Activated CD4-positive, alpha-beta T cell treated with anti-CD3 and anti-CD28 coated beads, Interleukin-2, amount 50 U/mL, for 4 hours (primary cell): ENCODE measurements around the gene APBA2.

Experiments used
- DNase-seq, 2 experiments: peaks; one replicate each; pipeline ENCODE4 v3.0.0-alpha.2; 2020

APBA2 gene

DNA sequence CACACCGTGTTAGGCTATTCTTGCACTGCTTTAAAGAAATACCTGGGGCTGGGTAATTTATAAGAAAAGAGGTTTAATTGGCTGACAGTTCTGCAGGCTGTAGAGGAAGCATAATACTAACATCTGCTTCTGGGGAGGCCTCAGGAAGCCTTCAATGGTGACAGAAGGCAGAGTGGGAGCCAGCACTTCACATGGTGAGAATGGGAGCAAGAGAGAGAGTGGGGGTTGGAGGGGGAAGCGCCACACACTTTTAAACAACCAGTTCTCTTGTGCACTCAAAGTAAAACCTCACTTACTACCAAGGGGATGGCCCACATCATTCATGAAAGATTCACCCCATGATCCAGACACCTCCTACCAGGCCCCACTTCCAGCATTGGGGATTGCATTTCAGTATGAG is 181.1 kb downstream of the APBA2 start:
- DNase-seq = no peak

DNA sequence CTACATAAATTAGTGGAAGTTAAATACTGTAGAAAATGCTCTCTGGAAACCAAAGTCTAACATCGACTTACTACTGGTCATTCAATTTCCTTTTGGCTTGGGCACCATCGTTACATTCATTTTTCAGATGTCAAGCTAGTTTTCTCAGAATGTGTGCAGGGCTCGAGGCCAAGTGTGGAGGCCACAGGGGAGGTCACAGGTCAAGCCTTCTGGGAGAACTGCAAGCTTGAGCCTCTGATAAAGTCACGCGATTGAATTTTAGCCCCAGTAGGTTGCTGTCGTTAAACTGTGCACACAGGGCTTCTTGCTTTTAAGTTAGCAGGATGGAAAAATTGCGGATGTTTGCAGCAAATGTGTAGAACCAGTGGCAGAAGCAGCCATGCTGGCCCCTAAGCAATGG is 182.2 kb downstream of the APBA2 start:
- DNase-seq = no peak

DNA sequence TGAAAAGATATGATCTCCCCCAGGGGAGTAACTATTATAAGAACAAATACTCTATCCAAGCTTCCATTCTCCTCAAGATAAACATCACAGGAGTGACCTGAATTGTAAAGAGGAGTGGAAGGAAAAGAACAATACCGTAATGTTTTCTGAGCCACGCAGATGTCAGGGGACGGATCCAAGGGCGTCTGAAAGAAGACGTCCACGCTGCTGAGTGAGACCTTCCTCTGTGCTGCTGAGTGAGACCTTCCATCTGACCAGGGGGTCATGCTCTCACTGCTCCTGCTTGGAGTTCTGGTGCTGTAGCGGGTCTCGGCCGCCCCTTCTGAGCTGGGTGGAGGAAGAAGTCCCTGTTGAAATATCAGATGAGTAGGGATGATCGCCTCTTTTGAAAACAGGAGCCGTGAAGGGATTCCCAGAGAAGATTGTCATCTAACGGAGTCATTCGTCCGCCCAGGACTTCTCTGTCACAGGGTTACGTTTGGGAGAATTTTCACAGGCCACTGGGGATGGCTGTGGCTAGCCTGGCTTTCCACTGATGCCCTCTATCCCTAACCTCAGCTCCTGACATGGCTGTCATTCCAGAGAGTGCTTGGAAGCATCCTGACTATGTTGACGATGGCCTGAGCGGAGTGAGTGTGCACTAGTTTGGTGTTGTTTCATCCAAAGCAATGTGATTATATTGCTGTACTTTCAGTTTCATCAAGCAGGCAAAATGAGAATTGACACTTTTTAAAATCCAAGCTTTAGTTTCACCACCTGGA is 184.9 kb downstream of the APBA2 start:
- DNase-seq = no peak

DNA sequence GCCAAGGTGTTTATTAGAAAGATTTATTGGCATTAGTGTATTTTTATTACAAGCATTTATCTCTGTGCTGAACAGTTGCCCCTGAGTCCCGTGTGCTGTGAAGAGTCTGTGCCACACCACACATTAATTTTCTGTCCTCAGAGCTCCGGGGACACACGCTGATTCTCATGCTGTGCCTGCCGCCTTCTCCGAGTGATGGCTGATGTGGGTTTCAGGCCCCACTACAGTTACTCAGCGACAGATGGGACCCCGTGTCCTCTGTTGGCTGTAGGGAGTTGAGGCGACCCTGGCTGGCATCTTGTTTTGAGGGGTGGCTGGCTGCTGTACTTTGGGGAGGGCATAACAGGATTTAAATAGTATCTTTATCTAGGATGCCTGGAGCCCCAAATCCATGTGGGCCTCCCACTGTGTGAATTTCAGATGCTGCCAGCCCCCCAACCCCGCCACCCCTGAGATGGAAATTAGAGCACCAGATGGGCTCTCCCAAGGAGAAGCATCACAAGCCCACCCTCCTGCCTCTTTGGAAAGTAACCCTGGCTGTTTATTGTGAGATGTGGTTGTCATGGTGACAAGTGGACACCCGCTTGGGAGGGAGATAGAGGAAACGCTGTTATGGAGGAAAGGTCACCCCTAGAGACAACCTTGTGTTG is 185.6 kb downstream of the APBA2 start:
- DNase-seq = no peak

DNA sequence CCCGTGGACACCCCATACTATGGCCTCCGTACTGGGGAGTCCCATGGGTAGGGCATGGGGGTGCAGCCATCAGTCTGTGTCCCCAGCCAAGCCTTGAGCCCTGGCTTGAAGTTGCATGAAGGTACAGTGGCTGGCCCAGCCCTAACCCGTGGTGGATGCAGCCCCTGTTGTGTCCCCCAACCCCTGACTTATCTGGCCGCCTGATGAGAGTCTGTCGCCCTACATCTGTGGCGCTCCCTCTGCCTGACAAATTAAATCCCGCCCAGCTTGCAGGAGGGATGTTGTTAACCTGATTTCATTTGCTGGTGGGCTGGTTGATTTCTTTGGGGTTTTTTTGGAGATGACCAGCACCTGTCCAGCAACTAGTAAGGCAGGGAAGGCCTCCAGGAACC is 186.1 kb downstream of the APBA2 start:
- no peak for DNase-seq

DNA sequence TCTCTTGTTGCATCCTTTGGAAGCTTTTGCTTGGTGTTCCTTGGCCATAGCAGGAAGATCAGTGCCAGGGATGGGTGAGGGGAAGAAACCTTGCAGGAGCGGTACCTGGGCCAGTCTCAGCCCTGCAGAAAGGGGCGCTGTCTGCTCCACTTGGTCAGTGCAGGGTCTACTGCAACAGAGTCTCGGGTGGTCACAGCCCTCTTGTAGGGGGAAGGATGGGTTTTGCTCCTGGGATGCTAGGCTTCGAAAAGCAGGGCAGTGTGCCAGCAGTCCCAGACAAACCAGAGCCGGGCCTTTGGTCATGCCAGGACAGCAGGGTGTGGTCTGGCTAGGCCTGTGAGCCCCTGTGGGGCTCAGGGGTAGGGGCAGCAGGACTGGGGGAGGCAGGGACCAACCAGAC is 186.7 kb downstream of the APBA2 start:
- DNase-seq = no peak

DNA sequence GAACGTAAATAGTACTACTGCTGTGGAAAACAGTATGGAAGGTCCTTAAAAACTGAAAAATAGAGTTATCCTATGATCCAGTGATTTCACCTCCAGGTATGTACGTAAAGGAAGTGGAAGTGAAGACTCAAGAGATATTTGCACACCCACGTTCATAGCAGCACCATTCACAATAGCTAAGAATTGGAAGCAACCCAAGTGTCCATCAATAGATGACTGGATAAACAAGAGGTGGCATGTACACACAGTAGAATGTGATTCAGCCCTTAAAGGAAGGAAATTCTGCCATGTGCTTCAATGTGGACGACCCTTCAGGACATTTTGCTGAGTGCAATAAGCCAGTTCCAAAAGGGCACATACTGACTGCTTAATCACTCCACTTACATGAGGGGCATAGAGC is 188.3 kb downstream of the APBA2 start:
- no peak for DNase-seq

DNA sequence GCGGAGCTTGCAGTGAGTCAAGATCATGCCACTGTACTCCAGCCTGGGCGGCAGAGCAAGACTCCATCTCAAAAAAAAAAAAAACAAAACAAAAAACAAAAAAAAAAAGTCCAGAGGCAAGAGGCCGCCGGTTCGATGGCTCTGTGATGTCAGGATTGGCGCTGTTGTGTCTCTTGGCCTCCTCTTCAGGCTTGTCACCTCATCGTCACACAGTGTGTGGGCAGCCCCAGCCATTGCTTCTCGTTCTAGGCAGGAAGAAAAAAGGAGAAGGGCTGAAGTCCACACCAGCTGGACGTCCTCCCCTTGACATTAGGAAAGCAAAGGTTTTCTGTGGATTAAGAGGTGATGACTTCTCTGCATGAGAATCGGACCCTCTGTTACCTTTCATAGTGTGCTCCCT is 192.8 kb downstream of the APBA2 start:
- no peak for DNase-seq

DNA sequence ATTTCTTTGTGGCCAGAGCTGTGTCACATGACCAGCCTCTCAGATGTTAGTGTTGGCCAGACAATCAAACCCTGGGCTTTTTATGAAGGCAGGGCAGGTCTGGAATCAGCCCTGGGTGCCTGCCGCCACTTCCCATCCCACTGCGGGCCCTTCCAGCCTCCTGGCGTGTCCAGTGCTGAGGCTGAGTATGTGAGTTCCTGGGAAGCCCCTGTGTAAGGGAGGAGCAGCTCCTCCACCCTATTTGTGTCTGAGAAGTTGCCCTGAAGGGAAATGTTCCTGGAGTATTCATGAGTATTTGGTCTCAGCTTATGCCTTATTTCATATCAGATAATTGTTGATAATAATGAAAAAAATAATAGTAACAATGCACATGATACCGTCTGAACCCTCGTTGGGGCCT is 193.7 kb downstream of the APBA2 start:
- no peak for DNase-seq

DNA sequence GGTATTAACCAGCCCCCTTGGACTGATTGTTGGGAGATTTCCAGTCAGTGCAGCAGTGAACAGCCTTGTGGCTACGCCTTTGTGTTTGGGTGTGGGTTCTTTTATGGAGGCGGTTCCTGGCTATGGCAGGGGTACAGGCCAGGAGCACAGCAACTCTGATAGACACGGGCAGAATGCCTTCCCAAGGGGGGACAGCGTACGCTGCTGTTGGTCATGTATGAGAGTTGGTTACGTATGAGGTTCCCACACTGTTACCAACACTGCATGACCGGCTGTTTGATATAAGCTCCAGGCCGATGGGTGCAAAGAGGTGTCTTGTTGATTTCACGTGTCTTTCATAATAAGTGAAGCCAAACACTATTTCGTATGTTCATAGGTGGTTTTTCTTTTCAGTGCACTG is 196.0 kb downstream of the APBA2 start:
- no peak for DNase-seq

DNA sequence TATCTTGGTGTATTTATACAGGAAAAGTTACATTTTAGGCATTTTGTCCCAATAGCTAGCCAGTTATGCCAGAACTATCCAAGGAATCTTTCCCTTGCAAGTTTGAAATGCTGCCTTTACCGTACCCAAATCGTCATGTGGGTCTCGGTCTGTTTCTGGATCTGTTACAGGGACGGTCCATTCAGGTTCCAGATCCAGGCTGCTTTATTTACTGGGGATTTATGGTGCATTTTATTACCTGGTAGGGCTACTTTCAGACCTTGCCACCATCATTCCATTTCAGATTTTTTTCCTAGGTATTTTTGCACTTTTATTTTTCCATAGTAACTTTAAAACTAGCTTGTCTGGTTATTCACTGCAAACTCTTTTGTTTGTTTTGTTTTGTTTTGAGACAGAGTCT is 197.4 kb downstream of the APBA2 start:
- DNase-seq = no peak

DNA sequence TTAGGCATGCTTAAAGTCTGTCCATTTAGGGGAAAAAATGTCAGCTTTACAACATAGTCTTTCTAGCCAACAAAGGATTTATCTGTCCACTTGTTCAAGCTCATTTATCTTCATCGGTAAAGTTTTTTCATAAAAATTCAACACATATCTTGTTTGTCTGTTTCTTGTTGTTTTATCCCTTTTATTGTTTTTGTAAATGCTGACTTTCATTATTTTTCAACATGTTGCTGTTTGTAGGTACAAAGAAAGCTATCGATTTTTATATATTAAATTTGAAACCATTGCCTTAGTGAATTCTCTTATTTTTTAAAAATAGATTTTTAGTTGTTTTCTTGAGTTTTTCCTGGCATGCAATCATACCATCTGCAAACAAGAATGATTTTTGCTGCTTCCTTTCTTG is 198.1 kb downstream of the APBA2 start:
- no peak for DNase-seq

DNA sequence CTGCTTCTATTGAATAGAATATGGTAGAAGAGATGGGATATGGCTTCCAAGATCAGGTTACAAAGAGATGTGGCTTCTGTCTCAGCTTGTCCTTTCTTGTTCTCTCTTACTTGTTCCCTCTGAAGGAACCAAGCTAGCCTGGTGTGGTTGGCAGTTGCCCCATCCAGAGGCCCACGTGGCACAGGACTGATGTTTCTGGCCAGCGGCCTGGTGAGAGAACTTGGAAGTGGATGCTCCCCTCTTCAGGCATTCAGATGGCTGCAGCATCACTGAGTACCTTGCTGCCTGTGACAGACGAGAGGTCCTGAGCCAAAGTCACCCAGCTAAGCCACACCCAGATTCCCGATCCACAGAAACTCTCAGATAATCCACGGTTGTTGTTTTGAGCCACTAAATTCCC is 200.2 kb downstream of the APBA2 start:
- DNase-seq = no peak

DNA sequence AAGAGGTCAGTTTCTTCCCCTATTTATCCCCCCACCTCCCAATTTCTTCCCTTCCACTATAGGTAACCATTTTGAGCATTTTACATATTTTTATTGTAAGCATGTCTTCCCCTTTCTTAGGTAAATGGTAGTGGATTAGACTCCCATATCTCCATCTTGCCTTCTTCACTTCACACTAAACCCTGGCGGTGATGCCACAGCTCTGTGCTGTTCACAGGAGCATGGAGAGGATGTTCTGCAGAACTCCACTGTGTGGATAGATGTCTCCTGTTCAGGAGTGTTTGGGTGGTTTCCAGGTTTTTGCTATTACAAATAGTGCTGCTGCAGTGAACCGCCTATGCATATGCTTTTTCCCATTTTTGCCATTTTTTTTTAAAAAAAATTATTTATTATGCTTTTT is 201.1 kb downstream of the APBA2 start:
- no peak for DNase-seq

DNA sequence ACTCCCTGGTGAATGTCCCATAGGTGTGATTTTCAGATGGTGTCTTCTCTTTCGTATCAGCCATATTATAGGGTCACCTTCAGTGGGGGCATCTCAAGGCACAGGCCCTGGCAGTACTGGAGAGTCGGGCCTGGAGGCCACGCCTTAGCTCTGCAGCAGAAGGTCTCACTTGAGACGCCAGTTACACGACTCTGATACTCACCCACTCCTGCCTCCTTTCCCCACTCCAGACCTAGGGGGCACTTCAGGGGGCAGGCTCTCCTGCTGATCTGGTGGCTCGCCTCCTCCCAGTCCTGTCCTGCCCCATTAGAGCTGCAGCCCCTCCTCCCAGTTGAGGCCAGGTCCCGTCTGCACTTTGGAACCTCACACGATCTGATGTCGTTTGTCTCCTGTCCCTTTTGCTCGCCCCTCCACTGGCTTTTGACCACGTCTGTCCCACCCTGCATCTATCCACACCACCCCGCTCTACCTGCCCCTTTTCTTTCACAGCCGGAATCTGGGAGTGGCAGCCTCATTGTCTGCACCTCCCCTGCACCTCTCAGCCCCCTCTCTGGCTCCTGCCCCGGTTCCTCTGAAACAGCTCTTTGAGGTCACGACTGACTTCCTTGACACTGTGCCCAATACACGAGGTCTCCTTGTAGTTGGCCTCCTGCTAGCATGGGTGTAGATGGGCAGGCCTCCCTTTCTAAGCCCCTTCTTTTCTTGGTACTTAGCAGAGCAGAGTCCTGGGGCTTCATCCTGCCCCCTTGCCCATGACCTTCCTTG is 201.9 kb downstream of the APBA2 start:
- no peak for DNase-seq

DNA sequence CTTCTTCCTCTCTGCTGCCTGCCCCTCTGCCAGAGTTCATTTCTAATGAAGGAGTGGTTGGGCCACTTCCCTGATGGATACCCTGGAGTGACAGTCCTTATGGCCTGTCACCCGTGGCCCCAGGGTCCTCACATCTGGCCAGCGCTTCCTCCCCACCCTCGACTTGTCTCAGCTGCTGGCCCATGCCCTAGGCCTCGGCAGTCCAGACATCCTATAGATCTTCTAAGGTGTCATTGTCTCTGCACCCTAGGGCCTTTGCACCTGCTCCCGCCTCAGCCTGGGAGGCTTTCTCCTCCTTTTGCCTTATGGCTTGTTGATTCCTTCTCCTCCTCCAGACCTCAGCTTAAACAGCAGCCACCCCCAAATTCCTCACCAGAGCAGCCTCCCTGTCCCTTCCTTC is 202.9 kb downstream of the APBA2 start:
- no peak for DNase-seq

DNA sequence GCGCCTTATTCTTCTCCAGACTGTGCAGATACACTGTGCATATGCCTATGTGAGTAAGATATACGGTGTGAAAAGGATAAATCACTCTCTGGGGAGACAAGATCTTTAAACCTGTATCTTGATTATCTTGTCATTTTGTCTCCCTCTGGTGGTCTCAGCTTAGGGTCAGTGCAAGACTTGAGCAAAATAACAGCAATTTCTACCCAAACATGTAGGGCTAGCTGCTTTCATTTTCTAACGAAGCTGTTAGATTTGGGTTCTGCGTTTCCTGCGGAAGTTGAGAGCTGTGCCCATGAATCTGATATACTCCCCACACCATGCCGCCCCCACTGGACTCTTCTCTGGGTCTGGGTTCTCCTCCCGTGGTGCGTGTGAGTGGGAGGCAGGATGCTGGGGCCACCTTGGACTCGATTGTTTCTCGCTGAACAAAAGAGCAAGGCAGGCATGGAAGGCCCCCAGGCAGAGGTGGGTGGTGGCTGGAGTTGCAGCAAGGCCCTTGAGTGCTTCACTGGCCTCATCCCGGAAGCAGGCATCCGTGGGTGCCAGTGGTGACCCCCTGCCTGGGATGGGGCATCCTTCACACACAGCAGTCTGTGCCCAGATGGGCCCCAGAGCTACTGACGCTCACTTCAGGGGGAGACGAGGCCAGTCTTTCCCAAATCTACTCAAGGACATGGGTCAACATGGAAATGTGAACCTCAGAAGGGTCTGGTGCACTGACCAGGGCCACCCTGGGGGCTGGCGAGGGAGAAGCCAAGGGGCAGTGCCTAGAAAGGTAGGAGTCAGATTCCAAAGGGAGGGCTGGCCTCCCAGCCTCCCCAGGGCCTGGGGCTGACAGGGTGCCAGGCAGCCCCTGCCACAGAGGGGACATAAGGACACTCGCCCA is 204.2 kb downstream of the APBA2 start:
- DNase-seq = no peak

DNA sequence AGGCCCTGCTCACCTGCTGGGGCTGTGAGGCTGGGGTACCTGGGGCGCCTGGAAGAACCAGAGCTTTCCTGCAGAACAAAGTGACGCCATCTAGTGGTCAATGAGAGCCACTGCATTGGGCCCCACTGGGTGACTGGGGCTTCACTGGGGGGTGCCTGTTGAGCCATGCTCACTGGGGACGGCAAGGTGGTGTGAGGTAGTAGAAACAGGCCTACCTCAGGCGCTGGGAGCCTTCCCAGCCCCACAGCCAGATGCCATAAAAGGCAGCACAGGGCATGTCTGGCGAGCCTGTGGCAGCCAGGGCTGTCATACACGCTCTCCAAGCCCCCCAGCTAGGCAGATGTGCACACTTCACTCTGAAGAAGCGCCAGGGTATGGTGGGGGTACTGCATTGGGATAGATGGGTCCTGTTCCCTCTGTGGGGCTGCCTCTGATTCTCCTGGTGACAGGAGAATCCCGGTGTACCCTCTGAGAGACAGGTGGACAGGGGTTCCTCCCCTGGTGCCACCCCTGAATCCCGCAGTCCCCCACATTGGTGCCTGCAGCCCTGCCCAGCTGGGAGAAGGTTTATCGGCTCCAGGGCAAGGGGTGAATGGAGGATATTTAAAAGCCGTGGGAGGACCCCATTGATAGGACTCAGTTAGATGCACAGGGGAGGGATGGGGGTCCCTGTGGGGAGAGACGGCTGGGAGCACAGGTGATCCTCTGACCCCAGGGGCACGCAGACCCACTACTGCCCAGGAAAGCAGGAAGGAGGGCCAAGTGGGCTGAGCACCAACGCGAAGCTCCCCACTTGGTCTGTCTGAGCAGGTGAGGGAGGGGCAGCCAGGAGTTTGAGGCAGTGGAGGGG is 205.1 kb downstream of the APBA2 start:
- DNase-seq = peak; percentile 43 to 46

DNA sequence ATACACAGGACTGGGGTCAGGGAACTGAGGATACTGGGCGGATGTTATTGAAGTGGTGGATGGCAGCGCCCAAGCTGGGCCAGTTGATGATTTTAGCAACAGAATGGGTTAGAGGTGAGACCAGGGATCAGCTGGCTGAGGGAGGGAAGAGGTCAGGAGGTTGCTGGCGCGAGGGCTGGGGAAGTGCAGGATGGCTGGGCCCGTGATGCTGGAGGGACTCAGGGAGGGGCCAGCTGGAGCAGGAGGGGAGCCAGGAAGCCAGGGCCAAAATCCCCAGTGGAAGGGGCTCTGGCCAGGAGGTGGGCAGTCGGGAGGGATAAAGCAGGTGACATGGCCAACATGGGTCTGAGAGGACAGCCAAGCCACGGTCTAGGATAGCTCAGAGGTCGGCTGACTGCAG is 205.9 kb downstream of the APBA2 start:
- no peak for DNase-seq

DNA sequence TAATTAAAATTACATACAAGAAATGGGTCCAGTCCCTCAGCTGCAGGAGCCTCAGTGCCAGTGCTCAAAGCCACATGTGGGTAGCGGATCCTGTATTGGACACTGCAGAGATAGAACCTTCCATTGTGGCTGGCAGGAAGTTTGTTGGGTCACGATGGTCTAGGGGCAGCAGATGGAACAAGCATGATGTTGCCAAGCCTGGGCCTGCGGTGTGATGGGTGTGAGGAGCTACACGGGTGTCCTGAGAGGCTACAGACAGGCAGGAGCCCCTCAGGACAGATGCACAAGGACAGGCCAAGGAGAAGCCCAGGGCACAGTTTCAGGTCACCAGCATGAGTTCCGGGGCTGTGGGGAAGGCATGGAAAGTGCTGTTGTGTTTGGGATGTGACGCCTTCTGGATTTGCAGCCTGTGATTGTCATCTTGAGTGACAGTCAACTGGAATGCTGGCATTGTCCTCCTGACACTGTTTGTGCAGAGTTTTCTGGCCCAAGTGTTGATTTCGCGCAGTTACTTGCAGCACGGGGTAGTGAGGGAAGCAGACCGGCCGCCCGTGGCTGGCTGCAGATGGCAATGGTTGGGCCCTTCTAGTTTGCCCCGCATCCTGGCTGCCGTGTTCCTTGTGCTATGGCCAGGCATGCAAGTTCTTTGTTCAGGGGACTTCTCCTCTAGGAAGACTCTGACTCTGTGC is 206.7 kb downstream of the APBA2 start:
- DNase-seq = no peak

DNA sequence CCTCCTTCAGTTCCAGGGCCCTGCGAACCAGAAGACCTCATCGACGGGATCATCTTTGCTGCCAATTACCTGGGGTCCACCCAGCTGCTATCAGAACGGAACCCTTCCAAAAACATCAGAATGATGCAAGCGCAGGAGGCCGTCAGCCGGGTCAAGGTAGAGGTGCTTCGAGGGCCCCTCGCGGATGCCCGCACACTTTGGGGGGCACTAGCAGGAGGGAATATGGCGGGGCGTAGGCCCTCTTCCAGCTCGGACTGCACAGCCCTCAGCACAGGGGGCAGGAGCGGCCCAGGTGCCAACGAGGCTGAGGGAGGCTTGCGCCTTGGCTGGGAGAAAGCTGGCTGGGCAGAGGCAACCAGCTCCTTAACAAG is 207.3 kb downstream of the APBA2 start:
- no peak for DNase-seq
